Right renal cortex interstitium (tissue), 3 donors: ENCODE measurements around the gene STX10. TPM values are rescaled to one million over a fixed set of nuclear protein-coding genes. Genes with fewer than 3 reads are reported as not detected.

ENCODE experiments used
- polyA plus RNA-seq, 3 donors: library from polyadenylated mRNA; unstranded; fragments of 120-200 nt; gene quantifications; one replicate each; pipeline ENCODE4 v1.2.1, GENCODE V29; 2013; ENCODE audit not compliant: insufficient read length in 3 of 3

STX10 gene
- polyA plus RNA-seq, 3 donors: 53.4 to 61.6 (median 59.8) TPM

Other genes starting within 250 kb of the STX10 start
- gene SYCE2, start 231.1 kb downstream of the STX10 start, polyA plus RNA-seq: 1 to 10 TPM; 1.7 to 3.6 (median 2.7) TPM
- 10 to 100 TPM; 42.7 to 49.7 (median 42.7) TPM for gene FARSA, start 216.7 kb downstream of the STX10 start, polyA plus RNA-seq
- gene CALR, start 211.8 kb downstream of the STX10 start, polyA plus RNA-seq: 1,000 to 10,000 TPM in 1 of 3 donors, 100 to 1,000 TPM in 2; 833 to 1,059 (median 960) TPM
- gene RAD23A, start 204.5 kb downstream of the STX10 start, polyA plus RNA-seq: 10 to 100 TPM; 59.3 to 69.3 (median 61.7) TPM
- 10 to 100 TPM; 28.0 to 33.3 (median 30.6) TPM for gene GADD45GIP1, start 193.2 kb downstream of the STX10 start, polyA plus RNA-seq
- under 1 TPM in 2 of 3 donors, not detected in 1; 0.11 to 0.15 TPM for gene DAND5, start 180.8 kb downstream of the STX10 start, polyA plus RNA-seq
- 10 to 100 TPM; 13.3 to 15.0 (median 14.2) TPM for gene NFIX, start 154.9 kb downstream of the STX10 start, polyA plus RNA-seq
- gene LYL1, start 47.5 kb downstream of the STX10 start, polyA plus RNA-seq: 1 to 10 TPM; 3.2 to 5.5 (median 3.5) TPM
- gene TRMT1, start 33.6 kb downstream of the STX10 start, polyA plus RNA-seq: 10 to 100 TPM; 30.8 to 34.5 (median 32.0) TPM
- gene NACC1, start 32.1 kb downstream of the STX10 start, polyA plus RNA-seq: 10 to 100 TPM; 18.3 to 23.9 (median 21.2) TPM
- gene IER2, start within 50 bp of the STX10 start, polyA plus RNA-seq: 100 to 1,000 TPM in 1 of 3 donors, 10 to 100 TPM in 2; 77.9 to 128 (median 96.6) TPM